ENCODE measurements around the gene DISP3. TPM values are rescaled to one million over a fixed set of nuclear protein-coding genes. Genes with fewer than 3 reads are reported as not detected.

The DISP3 gene
- polyA plus RNA-seq, 1 donor = 0.32 TPM

DNA sequence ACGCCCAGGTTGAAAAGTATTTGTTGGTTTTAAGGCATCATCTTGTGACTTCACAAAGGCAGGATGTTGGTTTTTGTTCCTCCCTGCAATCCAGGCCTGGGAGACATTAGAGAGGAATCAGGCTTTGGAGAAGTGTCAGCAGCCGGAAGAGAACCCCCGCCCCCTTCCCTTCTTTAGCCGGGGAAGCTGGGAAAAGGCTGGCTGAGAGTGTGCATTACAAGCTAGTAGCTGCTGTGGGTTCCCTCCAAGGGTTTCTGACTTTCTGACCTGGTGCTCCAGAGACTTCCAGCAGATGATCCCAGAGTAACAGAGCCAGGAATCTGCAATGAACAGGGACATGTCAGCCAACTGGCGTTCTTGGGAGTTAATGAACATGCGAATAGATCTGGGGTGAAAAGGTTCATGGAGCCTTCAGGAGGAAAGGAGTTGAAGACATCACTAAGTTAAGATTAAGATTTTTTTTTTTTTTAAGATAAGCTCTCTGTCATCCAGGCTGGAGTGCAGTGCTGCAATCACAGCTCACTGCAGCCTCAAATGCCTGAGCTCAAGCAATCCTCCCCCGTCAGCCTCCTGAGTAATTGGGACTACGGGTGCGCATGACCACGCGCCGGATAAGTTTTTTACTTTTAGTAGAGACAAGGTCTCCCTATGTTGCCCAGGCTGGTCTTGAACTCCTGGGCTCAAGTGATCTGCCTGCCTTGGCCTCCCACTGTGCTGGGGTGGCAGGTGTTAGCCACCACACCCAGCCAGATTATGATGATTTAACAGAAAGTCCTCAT lies 7.5 kb downstream of the DISP3 start:
- no peak for DNase-seq (ENCODE audit: low read depth)

DNA sequence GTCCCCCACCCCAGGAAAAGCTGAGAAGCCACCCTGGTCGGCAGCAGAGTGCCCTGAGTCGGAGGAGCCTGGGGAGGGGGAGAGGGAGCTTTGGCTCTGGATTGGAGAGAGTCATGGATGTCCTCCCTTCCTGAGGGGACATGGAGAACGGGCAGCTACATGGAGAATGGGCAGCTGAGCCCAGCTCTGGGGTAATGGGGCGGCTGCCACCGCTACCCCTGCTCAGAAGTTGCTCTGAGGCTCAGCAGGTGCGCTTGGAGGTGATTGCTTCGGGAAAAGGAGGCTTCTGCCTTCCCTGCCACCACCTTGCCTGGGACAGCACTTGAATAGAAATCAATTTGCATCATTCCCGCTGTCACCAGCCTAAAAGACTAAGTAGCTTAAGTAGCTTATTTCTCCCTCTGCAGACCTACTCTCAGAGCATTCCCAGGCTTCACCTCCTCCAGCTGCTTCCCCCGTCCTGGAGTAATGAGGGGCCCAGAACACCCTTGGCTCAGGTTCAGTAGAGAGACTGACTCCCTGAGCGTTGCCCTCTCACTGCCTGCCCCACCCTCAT lies 8.3 kb downstream of the DISP3 start:
- DNase-seq (ENCODE audit: low read depth) = no peak

DNA sequence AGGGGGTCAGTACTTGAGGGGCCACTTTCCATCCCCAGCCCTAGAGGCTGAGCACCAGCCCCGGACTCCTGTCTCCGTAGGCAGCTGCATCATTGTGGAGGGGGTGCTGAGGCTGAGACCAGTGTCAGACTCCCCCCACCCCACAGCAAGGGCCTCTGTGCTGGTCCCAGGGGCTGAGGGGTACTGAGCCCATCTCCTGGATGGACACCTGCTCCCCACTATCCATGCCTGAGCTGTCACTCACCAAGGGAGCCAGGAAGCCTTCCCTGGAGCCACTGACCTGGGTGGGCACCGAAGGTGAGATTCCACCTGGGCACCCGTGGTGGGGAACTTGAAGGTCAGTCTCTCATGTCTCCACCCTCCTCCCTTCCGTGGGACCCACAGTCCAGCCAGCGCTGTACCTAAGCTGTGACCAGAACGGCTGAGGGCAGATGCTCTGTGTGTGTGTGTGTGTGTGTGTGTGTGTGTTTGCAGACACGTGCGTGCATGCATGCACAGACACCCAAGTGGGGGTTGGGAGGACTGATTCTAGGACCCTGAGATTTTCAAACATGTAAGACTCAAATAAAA lies 9.3 kb downstream of the DISP3 start:
- DNase-seq (ENCODE audit: low read depth) = no peak

DNA sequence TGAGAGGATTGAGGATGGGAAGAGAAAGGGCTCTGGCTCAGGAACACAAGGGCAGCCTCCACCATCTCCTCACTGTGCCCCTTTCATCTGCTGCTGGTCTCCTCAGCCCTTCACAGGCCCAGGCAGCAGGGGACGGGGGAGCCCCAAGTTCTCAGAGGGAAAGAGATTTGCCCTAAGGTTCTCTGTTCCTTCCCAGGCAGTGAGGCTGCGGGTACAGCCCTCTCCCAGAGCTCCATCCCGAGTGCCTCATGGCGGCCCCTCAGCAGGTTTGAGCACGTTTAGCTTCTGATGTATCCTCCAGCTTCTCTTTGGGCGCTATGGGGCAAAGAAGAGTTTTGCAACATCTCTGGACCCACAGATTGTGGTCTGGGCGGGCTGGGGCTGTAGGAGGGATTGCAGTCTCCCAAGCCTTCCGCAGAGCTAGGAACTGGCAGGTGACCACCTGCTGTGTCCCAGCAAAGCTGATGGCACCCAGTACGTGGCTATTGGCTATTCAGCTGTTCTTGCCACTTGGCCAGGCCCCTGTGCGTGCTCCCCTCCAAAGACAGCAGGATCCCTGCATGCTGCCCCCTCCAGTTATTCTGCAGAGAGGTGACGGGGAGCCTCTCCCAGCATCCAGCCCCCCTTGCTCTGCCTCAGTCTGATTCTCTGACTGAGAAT lies 10.1 kb downstream of the DISP3 start:
- no peak for DNase-seq (ENCODE audit: low read depth)

DNA sequence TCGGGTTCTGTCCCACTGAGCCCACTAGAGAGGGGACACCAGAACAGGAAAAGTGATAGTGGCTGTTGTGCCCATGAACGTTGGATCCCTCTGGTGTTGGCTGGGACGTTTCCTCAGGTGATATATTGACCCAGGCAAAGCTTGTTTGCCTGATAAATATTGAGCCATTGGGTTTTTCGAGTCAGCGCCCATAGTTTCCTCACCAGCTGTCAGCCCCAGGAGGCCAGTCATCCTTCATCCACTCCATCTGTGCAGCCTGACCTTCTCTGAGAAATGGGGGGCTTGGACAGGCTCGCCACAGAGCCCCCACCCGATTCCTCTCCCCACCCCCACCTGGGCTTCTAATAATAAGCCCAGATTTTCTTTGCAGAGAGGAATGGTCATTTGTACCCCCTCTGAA lies 13.3 kb downstream of the DISP3 start:
- no peak for DNase-seq (ENCODE audit: low read depth)

DNA sequence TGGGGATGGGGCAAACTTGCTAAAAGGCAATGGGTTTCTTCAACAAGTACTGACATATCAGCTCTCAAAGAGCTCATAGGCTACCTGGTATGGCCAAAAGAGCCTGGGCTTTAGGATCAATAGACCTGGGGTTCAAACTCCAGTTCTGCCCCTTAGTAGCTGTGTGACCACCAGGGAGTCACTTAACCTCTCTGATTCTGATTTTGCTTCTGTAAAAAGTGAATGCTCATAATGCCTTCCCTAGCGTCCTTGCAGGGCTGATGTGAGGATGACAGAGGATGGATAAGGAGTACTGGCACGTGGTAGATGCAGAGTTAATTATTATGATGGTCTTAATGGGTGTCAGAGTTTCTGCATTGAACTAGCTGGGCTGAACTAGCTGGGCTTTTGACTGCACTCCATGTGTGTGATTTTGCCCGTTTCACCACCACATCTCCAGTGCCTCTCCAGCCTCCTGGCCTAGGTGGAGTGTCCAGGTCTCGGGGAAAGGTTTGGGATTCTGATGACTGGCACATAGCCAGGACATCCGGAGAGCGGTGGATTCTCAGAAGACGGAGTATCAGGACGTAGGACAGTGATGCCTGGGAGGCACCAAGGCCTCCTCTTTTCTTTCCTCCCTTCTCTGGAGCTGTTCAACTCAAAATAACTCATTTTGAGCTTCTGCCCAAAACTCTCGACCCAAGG lies 15.2 kb downstream of the DISP3 start:
- no peak for DNase-seq (ENCODE audit: low read depth)

DNA sequence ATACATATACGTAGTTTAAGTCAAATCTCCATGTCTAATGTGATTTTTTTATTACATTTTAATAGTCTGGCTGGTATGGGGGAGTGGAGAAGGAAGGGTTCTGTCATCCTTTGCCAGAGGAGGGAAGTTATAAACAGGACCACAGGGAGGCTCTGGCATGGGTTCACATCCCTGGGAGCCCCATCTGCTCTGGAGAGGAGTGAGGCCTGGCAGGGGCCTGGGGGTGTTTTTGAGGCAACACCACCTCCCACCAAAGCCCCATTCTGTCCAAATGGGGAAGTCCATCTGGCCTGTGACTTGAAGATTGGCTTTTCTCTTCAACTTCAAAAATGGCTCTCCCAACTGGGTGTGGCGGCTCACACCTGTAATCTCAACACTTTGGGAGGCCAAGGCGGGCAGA lies 15.8 kb downstream of the DISP3 start:
- DNase-seq (ENCODE audit: low read depth) = no peak

DNA sequence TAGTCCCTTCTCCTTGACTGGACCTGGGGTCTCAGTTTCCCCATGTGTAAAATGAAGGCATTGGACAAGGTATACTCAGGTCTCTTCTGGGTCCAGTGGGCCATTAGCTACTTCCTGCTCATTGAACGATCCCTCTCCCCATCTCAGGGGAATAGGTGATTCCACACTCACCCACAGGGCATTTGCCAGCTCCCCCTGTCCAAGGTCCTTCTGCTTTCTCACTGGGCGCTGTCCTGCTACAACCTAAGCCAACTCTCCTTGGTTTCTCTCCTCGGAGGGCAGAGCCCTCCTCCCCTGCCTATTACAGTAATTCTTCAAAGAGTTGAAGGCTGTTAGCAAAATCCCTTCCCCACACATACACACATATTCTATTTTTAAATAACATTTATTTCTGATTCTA lies 16.6 kb downstream of the DISP3 start:
- DNase-seq (ENCODE audit: low read depth) = no peak

DNA sequence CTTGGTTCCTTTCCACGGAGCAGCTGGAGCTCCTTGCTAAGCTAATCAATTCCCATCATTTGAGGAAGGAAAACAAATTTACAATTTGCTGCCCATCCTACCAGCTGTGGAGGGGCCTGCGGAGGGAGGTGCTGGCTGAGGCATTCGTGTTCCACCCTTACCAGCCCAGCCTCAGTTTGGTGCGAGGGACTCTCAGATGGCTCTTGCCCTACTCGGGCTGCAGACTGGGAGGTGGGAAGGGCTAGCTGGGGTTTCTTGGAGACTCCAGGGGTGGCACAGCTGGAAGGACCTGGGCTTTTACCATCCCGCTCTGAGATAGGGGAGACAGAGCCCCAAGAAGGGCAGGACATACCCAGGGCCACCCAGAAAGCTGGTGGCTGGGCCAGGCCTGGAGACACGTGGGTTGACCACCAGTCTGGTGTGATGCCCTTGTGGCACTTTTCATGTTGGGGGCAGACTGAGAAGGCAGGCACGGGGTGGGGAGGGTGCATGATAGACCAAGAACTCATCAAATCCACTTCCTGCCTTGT lies 17.7 kb downstream of the DISP3 start:
- DNase-seq (ENCODE audit: low read depth) = no peak

DNA sequence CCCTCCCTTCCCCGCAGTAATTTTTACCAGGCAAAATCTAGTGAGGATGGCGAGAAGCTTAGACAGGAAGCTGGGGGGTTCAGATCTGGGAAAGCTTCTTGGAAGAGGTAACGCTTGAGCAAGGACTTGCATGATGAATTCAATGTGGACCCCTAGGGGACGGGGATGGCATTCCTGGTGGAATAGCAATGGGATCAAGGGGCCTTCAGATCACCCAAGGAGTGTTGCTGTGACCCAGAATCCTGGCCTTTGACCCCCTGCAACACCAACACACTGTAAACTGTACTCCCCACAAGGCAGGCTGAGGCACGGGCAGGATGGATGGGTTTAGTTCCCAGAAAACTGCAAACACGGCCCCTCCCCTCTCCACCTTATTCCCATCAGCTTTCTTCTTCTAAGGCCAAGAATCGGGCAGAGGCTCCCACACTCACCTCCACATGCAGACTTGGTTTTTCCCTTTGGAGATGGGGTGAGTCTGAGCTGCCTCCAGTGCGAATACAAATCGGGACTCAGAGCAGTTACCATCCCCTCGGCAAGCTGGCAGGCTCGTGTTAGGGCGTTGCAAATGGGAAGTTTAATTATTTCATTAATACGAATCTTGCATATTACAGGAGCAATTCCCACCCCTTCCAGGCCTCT lies 20.1 kb downstream of the DISP3 start:
- no peak for DNase-seq (ENCODE audit: low read depth)

DNA sequence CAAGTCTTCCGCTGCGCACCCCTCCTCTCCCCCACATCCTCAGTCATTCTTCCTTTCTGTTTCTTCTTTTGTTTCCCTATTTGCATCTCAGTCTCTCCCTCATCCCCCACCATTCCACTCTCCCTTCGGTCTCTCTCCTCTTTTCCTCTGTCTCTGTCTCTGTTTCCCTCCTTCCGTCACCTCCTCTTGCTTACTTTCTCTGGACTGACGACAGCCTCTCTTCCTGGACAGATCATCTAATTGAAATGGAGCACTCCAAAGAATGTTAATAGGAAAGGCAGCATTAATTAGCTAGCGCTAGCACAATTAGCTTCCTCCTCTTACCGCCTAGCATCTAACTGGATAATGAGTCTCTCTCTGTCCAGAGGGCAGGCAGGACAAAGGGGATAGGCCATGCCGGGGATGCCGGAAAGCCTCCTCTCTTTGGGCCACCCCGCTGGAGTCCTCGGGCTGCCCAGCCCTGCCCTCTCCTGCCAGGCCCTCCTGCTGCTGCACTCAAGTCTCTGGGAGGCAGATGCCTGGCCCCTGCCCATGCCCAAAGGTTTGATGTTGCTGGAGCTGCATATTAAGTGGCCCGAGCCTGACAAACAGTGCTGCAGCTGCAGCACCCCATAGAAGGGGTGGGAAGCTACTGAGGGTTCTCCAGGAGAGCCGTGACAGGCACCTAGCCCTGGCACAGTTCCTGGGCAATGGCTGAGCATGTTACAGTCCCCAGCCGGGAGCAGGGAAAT lies 20.8 kb downstream of the DISP3 start:
- no peak for DNase-seq (ENCODE audit: low read depth)

DNA sequence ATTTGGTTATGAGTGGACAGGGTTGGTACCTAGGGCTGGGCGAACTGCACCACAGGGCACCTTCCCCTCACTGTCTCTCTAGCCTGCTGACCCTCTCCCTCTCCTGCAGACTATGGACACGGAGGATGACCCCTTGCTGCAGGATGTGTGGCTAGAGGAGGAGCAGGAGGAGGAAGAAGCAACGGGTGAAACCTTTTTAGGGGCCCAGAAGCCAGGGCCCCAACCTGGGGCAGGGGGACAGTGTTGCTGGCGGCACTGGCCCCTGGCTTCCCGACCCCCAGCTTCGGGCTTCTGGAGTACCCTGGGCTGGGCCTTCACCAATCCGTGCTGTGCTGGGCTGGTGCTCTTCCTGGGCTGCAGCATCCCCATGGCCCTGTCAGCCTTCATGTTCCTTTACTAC lies 21.9 kb downstream of the DISP3 start:
- DNase-seq (ENCODE audit: low read depth) = no peak

DNA sequence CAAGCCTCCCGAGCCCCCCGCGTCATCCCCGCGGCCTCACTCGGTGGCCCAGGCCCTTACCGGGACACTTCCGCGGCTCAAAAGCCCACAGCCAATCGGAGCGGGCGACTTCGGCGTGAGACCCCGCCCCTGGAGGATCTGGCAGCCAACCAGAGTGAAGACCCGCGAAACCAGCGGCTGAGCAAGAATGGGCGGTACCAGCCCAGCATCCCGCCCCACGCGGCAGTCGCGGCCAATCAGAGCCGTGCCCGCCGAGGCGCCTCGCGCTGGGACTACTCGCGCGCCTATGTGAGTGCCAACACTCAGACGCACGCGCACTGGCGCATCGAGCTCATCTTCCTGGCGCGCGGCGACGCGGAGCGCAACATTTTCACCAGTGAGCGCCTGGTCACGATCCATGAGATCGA lies 22.5 kb downstream of the DISP3 start:
- no peak for DNase-seq (ENCODE audit: low read depth)

DNA sequence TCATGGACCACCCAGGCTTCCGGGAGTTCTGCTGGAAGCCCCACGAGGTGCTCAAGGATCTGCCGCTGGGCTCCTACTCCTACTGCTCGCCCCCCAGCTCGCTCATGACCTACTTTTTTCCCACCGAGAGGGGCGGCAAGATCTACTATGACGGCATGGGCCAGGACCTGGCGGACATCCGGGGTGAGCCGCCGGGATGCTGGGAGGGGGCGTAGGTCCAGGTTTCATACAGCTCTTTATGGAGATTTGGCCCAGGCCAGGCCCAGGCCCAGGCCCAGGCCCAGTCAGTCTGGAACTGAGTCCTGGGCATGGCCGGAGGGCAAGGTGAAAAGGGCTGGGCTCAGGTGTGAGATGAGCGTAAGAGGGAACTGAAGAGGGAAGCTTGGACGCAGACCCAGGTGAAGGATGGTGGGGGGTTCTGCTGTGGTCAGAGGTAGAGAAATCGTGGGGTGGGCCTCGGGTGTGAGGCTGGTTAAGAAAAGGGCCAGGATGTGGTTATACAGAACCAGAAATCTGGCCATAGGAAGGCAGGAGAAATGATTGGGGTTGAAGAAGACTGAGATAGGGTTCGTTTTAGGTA lies 23.0 kb downstream of the DISP3 start:
- DNase-seq (ENCODE audit: low read depth) = no peak

DNA sequence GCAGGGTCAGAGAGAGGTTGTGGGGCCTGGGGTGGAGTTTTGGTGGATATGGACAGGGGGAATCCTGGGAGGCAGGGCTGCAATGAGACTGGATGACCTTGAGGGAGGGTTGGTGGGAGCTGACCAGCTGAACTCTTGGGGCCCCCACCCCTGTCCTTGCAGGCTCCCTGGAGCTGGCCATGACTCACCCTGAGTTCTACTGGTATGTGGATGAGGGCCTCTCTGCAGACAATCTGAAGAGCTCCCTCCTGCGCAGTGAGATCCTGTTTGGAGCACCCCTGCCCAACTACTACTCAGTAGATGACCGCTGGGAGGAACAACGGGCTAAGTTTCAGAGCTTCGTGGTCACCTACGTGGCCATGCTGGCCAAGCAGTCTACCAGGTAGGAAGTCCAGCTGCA lies 23.6 kb downstream of the DISP3 start:
- no peak for DNase-seq (ENCODE audit: low read depth)

DNA sequence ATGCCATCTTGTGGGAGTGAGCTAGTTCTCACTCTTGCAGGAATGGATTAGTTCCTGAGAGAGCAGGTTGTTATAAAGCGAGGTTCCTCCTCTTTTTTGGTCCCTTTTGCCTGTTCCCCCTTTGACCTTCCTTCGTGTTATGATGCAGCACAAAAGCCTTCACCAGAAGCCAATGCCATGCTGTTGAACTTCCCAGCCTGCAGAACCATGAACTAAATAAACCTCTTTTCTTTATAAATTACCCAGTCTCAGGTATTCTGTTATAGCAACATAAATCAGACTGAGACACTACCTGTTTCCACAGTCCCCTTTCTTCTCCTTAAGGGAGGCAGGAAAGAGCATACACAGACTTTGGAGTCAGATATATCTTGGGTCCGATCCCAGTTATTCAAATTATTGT lies 25.6 kb downstream of the DISP3 start:
- DNase-seq (ENCODE audit: low read depth) = no peak

DNA sequence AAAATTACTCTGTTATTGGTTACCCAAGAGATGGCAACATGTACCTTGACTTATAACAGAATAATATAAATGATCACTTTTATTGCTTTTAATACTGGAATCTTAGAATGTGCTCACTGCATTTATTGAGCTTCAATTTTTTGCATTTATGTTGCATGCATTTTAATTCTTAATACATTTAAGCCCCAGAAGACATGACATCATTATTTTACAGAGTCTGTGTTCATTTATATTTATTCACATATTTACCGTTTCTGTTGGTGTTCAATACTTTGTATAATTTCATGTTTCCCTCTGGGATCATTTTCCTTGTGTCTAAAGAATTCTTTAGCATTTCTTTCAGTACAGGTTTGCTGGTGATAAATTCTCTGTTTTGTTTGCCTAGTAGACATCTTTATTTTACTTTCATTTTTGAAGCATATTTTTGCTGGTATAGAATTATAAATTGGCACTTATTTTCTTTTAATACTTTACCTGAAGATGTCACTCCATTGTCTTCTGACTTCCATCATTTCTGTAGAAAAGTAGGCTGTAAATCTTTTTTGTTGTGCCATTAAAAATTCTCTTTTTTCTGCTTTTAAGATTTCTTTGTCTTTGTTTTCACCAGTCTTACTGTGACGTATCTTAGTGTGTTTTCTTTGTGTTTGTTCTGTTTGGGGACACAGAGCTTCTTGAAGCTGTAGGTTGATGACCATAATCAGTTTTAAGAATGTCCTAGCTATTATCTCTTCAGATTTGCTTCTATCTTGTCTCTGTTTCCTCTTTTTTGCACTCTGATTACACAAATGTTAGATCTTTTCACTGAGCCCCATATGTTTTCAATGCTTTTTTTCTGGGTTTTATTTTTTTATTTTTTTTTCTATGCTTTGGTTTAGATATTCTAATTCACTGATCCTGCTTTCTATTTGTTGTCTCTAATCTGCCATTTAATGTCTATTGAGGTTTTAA lies 26.9 kb downstream of the DISP3 start:
- DNase-seq (ENCODE audit: low read depth) = no peak

DNA sequence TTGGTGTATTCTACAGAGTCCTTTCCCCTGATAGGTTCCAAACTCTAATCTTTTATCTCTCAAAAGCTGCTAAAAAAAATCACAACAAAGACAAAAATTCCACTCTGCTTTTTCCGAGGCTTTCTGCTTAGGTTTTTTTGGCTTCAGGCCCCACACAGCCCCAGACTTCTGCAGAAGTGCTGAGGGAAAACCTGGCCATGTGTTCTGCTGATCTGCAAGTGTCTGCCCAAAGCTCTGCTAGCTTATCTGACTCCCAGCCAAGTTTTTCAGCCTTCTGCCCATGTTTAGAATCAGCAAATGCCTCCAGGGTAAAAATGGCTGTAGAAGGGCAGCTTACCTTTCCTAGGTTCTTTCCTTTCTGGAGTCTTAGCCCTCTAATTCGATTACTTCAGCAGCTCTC lies 28.4 kb downstream of the DISP3 start:
- no peak for DNase-seq (ENCODE audit: low read depth)

DNA sequence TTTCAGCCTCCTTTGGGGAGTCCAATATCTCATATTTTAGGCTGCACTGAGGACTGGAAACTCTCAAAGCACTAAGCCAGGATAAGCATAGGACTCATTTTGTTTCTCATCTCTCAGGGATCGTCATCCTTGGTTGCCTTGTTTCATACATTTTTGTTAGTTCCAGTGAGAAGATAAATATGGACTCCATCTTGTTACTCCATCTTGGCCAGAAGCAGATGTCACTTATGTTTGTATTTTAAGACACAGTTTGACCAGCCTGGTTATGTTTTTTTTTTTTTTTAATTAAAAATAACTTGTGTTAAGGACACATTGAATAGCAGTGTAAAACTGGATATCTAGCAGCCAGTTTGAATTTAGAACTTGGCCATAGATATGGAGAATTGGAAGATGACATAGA lies 34.7 kb downstream of the DISP3 start:
- DNase-seq (ENCODE audit: low read depth) = no peak

Data from forelimb muscle (tissue), 1 donor.